ENCODE results near the gene SEPTIN5.

Gene SEPTIN5

DNA sequence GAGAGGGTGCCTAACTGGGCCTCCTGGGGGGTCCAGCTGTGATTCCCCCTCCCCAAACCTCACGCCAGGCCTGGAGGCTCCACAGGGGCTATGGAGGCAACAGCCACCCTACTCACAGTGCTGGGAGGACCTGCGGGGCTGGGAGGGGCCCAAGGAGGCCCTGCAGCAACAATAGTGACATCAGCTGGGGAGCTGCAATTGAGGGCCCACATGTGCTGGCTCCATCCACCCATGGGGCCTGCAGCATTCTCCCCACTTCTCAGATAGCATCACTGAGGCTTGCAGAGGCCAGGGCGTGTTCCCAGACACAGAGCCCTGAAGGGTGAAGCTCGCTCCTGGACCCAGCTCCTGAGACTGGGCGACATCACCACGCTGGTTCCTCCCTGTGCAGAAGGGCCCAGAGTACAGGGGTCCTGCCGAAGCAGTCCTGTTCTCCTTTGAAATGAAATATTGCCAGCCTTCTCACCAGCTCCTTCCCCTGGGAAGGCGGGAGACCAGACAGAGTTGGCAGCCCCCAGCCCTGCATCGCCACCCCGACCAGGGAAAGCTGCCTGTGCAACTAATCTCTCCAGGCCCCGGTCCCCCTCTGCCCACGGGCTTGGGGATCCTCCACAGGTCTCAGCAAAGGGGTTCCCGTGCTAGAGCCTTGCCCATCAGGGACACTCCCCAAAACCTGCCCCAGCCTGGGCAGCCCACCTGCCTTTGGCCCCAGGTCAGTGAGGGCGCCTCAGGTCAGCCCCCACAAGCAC lies 37.4 kb downstream of the SEPTIN5 start:
- no peak for DNase-seq

DNA sequence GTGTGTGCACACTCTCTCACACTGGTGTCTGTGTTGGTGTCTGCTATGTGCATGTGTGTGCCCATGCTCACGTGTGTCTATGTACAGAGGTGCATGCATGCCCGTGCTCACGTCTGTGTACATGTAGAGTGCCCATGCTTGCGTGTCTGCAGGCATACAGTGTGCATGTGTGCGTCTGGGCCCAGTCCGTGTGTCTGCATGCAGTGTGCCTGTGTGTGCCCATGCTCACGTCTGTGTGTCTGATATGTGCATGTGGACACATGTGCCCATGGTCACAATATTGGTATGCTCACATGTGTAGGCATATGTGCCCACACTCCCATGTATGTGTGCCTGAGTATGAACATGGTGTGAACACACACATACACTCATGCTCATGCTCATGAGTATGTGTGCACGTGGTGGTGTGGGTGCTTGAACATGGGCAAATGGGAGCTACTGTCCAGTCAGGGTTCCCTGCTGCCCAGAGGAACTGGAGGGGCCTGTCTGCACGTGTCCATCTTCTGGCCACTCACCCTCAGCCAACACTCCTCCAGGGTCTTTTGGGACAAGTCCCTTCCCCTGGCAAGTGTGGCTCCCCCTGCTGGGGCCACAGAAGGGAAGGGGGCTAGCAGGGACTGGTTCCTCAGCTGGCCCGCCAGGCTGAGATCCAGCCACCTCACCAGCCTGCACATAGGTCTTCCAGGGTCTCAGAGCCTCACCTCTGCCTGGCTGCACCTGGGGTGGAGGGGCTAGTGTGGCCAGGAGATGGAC lies 39.0 kb downstream of the SEPTIN5 start:
- DNase-seq: no peak

DNA sequence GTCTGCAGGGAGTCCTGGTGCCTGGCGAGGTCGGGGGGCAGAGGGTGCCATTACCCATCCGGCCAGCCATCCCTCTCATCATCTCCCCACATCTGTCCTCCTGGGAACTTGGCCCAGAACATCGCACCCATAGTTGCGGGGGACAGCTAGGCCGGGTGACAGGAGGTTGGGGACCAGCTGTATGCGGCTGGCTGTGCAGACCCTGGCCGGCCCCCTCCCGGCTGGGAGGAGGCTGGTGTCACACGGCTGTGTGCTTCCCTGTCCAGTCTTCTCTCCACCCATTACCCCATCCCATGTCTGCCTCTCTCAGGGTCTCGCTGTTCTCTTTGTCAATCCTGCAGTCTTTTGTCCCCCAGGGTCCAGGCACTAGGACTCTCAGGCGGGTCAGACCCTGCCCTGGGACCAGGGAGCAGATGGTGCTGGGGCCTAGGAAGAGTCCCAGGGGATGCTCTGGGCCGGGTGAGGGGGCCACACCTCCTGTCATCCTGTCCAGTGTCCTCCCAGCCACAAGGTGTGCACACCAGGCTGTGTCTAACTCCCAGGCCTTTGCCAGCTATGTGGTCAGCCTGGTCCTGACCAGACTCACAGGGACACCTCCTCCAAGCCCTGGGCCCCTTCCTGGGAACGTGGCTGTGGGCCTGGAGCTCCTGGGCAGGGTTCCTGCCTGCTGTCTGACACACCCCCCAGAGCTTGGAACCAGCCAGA lies 39.8 kb downstream of the SEPTIN5 start:
- DNase-seq: no peak

DNA sequence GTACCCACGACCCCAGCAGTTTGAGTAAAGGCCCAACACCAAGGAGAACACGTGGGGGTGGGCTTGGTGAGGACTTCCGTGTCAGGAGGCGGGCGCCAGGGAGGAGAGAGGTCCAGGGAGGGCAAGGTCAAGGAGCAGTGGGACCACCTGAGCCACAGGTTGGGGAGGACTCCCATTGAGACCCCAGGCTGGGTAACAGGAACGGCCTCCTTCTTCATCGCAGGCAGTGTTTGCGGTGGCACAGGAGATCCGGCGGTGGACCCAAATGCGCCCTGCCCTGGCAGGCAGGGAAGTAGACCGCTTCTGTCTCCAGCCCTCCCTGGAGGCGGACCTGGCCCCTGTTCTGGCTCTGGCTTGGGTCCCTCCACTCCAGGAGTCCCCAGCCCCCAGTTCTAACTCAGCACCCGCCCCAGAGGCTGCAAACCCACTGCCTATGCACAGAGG lies 40.4 kb downstream of the SEPTIN5 start:
- DNase-seq: no peak

DNA sequence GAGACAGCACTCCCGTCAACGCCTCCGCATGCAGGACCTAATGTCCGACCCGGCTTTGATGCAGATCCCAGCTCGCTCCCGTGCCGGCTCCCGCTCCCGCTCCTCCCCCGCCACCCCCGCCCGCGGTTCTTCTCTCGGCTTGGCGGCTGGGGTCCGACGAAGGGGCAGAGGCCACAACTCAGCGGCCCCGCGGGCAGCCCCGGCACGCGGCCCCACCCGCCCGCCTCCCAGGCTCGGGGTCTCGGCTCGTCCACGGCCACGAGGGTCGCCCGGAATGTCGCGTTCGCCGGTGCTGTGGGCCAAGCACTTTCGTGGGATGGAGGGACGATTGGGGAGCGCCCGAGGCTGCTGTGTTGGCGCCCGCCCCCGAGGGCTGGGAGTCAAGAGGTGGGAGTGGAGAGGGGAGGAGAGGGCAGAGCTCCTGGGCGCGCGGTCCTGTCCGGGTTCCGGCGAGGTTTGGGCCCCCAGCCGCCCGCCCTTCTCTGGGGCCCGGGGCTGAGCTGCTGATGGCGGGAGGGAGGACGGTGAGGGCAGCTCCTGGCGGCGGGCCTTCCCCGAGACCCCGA lies 40.9 kb downstream of the SEPTIN5 start:
- no peak for DNase-seq

DNA sequence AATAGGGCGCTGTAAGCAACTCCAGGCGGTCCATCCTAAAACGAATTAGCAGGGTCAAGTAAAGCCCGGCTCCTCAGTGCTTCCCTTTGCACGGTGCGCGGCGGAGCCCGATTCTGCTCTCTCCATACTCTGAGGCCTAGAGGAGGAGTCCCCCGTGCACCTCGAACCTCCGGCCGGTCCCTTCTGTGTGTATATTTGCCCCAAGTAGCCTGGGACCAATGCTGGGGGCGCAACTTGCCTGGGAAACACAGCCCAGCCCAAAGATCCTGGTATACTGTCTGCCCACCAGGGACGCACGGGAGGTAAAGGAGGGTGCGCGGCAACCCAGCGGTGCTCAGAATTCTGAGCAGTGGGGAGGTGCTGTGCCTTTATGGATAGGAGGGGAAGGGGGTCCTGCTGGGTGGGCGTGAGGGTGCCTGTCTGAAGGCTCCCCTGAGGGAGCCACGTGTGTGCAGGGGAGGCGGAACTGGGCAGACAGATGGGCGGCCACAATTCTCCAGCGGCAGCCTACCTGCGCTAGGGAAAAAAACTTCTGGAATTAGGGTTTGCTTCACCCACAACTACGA lies 41.5 kb downstream of the SEPTIN5 start:
- no peak for DNase-seq

DNA sequence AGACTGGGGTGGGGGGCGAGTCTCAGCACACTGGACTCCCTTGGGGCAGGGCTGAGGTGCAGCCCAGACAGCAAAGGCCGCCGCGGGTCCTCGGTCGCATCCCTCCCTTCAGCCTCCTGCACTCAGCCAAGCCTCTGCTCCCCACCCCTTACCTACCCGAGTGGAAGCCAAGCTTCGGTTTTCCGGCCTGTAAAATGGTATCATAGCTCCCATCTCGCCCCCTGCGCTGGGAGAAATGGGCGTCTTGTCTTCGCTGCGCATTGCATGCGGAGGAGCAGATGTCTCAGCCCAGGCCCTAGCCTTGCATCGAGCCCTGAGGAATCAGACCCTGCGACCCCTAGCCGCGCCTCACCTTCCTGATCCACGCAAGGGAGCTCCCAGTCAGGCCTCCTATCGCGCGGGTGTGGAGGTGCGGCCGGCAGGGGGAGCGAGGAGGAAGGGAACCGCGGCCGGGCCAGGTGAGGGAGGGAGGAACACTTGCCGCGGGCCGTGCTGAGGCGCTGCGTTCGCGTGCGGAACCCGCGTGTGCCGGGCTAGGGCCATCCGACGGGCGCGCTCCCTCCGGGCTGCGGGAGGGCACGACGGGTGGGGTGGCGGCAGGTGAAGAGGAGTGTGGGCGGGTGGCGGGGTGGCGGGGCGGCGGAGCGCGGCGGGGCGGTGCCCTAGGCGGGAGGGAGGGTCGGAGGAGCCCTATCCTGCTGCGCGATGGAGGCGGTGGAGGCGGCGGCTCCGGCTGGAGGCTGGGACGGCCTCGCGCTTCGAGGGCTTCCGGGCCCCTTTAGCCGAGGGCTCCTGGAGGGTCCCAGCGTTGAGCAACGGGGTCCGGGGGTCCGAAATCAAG lies 42.2 kb downstream of the SEPTIN5 start:
- peak; percentile 26 for DNase-seq

DNA sequence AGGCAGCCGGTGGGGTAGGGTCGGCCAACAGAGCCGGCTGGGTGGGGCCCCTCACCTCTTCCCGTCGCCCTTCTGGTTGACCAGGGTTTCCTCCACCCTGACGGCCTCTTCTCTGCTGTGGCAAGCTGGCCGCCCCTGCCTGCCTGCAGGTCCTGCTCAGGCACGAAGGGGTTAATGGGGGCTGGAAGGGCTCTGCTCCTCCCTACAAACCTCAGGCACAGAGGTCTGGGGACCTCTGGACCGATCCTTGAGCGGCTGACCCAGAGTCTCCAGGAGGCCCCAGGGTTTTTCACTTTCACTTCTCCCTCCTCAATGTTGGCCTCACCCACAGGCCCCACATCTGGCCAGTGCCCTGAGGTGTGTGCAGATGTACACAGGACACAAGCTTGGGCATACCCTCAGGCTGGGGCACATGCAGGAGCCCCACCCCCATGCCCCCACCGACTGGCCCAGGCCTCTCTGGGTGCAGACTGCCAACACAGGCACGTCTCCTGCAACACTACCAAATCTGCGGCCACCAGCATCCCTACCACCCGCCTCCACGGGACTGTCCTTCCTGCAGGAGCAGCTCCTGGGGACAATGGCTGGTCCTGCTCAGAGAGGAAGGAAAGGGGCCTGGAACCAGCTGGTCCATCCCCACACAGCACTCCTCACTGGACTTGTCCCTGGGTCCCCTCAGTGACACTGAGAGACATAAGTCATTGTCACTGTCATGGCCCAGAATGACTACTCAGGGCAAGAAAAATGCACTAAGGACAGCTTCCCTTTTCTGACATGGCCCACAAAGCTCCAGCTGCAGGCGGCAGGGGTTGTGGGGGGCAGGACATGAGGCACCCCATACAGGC lies 43.1 kb downstream of the SEPTIN5 start:
- no peak for DNase-seq

DNA sequence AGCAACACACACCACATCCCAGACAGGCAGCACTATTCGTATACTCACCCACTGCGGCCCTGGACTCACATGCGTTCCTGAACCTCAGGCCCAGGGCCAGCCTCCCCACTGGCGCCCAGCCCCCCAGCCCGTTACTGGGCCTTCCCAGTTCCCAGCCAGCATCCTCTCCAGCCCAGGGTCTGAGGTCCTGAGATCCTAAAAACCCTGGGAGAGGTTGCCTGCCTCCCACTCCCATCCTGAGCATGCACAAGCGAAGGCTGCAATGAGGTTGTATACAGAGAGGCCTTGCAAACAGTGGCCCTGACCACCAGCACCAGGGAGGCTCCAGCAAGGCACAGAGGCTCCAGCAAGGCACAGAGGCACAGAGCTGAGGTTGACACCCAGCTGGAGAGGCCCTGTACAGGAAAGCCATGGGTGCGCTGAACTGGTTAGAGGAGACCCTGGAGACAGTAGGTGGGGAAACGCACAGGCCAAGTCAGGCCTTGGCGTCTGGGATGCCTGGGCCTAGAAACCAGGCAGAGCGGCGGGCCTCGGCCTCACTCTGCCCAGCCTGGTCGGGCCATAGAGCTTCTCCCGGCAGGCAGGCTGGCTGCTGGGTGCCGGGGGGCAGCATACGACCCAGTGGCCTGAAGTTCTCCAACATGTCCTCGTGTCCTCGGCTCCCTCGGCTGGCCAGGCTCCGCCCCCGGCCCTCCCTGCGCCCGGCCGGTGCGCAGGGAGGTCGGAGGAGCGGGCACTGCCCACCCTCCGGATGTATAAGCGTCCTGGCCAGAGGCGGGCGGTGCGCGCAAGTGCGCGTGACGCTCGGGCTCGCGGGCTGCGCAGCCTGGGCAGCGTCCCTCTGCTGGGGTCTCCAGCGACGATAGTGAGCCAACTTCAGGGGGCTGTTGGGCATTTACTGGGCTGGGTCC lies 43.9 kb downstream of the SEPTIN5 start:
- no peak for DNase-seq

DNA sequence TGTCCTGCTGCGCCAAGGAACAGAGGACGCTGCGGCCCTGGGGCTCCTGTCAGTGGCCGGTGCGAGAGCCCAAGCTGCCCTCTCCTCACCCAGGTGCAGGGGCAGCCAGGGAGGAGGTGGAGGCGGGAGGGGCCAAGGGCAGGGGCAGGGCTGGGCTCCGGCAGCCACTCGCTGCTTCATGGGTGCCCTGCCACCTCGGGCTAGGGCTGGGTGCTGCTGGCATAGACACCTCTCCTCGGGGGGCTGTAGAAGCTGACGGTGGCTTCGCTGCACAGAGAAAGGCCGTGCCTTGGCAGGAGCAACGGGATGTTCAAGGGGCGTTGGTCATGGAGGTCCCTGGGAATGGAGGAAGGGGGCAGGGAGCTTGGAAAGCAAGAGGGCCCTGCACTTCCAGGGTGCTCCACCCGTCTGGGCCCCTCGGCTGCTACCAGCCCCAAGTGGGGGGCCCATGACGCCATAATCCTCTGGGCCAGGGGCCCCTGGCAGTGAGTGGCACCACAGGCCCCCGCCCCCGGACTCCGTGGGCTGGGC lies 44.7 kb downstream of the SEPTIN5 start:
- no peak for DNase-seq

DNA sequence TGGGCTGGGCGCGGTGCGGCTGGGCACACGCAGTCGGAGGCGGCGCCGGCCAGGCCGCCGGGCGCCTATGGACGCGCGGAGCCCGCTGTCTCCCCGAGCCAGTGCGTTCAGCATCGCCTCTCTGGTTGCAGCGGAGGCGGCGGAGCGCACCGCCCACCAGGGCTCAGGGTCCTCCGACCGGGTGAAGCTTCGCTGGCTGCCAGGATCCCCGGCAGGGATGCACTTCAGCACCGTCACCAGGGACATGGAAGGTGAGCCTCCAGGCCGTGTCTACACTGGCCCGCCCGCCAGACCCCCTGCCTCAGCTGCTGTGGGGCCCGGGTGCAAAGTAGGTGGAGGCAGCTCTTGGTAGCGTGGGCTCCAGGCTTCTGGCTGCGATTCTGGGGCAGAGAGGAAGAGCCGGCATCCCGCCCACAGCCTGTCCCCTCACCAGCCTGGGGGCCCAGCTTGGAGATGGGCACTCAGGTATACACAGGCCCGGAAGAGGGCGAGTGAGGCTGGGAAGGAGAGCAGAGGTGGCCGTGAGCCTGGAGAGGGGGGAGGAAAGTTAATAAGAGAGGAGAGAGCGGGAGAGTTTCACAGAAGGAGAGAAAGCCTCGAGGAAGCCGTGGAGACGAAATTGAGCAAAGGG lies 45.2 kb downstream of the SEPTIN5 start:
- no peak for DNase-seq

DNA sequence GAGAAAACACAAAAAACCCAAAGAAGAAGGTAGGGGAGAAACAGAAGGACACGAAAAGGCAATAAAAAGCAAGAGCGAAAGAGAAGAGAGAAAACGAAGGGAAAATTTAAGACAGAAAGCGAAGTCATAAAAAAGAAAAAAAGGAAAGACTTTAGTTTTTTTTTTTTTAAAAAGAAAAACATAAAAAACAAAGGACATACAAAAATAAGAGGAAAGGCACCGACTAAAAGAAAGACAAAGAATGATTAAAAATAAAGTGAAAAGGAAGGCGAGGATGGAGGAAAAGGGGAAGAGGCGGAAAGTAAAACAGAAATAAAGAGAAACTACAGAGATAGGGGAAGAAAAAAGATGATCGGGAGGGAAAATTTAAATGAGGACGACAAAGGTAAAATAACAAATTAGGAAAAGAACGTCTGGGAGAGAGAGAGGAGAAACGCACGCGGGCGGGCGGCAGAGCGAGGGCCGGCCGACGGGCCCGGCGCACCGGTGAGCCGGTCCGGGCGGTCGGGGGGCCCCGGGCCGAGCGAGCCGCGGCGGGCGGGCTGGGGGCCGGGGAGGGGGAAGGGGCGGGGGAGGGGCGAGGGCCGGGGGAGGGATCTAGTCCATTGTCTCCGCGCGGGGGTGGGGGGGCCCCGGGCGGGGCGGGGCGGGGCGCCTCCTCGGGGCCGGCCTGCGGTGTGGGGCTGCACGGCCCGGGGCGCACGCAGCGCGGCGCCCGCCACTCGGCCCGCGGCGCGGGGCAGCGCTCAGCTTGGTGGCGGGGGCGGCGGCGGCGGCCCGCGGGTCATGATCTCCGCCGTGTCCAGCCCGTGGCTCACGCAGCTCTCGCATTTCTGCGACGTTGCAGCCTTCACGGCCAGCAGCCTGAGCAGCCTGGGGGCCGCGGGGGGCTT lies 46.0 kb downstream of the SEPTIN5 start, which contains the start of gene TBX1:
TSS of gene TBX1 (plus strand) at position 721 of the 893 bp plus-strand sequence. CDS start at position 787, 66 bp downstream.
- DNase-seq: peak; percentile 37

DNA sequence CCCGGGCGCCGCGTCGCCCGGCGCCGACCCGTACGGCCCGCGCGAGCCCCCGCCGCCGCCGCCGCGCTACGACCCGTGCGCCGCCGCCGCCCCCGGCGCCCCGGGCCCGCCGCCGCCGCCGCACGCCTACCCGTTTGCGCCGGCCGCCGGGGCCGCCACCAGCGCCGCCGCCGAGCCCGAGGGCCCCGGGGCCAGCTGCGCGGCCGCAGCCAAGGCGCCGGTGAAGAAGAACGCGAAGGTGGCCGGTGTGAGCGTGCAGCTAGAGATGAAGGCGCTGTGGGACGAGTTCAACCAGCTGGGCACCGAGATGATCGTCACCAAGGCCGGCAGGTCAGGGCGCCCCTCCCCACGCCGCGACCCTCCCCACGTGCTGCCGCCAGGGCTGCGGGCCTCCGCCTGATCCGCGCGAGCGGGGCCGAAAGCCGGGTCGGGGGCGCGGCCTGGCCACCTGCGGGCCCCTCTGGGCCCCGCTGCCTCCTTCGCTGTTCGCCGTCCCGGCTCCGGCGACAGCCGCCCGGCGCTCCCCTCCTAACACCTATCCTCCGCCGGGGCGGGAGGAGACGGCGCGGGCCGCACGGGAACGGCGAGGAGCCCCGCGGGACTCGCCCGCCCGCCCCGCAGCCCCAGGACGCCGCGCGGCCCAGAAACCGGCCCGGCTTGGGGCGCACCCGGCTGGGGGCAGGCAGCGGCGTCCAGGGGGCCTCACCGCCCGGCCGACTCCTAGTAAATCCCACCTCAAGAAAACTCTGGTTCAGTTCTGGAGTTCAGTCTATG lies 46.8 kb downstream of the SEPTIN5 start:
- DNase-seq: no peak

DNA sequence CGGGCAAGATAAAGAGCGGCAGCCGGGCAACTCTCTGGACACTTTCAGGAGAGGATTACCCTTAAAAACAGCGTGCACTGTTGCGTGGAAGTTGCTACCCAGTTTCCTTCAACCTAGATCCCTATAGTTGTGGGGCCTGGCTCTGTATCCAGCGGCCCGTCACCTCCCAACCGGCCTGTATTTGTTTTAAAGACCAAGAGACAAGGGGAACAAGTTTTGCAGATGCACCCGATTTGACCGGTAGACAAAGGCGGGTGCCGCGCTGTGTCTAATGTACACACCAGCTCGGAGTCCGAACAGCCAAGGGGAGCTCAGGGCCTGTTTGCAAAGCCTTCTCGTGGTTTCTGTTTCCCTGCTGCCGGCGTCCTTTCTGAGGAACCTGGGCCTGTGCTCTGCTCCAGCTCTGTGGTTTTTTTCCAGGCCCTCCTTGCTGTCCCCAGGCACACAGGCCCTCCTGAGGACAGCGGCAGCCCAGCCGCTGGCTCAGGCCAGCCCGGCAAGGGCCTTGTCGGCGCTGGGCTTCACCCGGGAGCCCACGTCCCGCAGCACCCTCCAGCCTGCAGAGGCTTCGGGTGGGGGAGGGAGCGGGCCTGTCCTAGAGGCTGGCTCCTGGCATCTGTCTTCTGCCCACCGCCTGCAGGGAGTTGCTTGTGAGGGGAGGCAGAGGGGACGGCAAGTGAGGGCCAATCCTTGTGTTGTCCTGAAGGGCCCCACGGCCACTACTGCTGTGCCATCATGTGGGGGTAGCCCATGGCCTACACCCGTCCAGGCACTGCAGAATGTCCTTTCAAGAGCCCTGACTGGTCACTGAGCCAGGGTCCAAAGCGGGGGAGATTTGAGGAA lies 47.6 kb downstream of the SEPTIN5 start:
- no peak for DNase-seq

DNA sequence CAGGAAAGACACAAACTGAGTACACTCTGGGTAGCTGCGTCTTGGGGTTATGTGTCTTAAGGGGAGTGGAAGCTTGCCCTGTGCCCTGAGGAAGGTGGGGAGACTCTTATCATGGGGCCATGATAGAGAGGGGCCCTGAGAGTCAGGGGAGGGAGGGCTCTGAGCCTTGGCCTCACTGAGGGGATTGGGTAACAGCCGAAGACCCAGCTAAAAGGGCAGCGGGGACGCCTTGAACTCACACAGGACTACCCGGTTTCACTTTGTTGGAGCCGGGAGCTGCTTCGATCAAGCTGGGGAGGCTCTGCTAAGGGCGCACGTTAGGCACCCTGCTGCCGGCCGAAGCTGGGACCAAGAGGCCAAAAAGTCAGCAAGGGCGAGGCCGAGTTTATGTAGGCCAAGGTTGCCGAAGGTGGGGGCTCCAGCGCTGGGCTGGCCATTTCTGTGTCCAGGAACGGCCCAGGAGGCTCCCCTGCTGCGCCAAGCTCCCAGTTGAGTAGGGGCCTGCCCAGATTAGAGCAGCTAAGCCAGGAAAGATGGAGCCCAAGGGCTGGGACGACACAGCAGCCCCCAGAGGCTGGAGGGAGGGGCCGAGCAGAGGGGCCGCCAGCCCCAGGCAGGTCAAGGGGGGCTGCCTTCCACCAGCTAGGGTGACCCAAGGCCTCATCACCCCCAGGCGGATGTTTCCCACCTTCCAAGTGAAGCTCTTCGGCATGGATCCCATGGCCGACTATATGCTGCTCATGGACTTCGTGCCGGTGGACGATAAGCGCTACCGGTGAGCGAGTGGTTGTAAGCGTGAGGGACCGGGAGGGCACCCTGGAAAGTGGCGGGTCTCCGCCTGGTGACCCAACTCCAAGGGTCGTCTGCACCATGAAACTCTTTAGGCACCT lies 48.5 kb downstream of the SEPTIN5 start:
- DNase-seq: no peak

Data from NCI-H2171 treated with DMSO at 0.1 percent for 48 hours (cell line).